ENCODE data around the gene KBTBD6. TPM values are rescaled to one million over a fixed set of nuclear protein-coding genes. Genes with fewer than 3 reads are reported as not detected.
"Not testable (repeated sequence)": the region's sequence is repeated elsewhere in the genome, so short reads cannot be mapped to it uniquely, and the experiment has no call there.

KBTBD6 gene
- total RNA-seq: 1 to 10 TPM; 1.9 to 4.4 (median 3.8) TPM
- polyA plus RNA-seq: 1 to 10 TPM; 1.8 to 3.6 TPM

GRCh38 chr13:41132512-41133152 lies at the start of gene KBTBD6:
Gene KBTBD6, minus strand, starts transcription at chr13:41132802. Its CDS starts 291 bp downstream, at chr13:41132511.
- WGBS, 2 donors: 0% methylated on average over 45 of the region's 45 CpGs
- FAIRE-seq: peak; percentile 92
- Histone ChIP-seq H3K27ac (peak within 1 kb of the TSS; percentile 18 to 79 (median 56)), H3K36me3 (no peaks in the 10 kb centered on the region), H3K9me3 (no peaks in the 10 kb centered on the region), H3K4me1 (peaks cover 8 to 20% (median 15%) of the 10 kb centered on the region in 3 donors), H3K27me3 (no peaks in the 10 kb centered on the region), H3K4me3 (peak within 1 kb of the TSS; percentile 42 to 81 (median 65))
- TF ChIP-seq, protein P1, sequence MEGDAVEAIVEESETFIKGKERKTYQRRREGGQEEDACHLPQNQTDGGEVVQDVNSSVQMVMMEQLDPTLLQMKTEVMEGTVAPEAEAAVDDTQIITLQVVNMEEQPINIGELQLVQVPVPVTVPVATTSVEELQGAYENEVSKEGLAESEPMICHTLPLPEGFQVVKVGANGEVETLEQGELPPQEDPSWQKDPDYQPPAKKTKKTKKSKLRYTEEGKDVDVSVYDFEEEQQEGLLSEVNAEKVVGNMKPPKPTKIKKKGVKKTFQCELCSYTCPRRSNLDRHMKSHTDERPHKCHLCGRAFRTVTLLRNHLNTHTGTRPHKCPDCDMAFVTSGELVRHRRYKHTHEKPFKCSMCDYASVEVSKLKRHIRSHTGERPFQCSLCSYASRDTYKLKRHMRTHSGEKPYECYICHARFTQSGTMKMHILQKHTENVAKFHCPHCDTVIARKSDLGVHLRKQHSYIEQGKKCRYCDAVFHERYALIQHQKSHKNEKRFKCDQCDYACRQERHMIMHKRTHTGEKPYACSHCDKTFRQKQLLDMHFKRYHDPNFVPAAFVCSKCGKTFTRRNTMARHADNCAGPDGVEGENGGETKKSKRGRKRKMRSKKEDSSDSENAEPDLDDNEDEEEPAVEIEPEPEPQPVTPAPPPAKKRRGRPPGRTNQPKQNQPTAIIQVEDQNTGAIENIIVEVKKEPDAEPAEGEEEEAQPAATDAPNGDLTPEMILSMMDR (IDR thresholded peaks at IDR 0.05): no peak
- intact Hi-C loops (cut with DNase I): no loop called here
- peak; percentile 98 to 99 (median 98) for ATAC-seq
- DNase-seq: peak; percentile 92 to 97 (median 95)

DNA sequence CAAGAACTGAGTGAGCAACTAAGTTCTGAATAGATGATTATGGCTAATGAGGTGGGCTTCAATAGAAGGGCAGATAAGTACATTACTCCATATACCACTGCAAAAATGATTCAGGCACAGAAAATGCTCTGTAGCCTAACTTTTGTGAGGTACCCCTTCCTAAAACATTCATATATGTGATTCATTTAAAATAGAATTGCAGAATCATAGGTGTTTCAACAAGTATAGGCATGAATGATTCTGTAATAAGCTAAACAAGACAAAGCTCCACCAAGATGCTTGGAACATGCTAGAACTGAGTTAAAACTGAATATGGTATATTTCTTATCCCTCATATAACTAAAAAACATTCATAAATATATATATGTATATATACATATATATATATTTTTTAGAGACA lies 49.6 kb upstream of the KBTBD6 start:
- no peak overlapping the region for H3K4me3 ChIP-seq
- no peaks in the 10 kb centered on the region for H3K9me3 ChIP-seq
- no peak overlapping the region for H3K27ac ChIP-seq
- H3K4me1 ChIP-seq: no peaks in the 10 kb centered on the region
- DNase-seq (no peak), ATAC-seq (no peak), FAIRE-seq (no peak)
- TF ChIP-seq, protein P1 (IDR thresholded peaks at IDR 0.05): no peak
- intact Hi-C loops (cut with DNase I): no loop called here
- H3K27me3 ChIP-seq: no peaks in the 10 kb centered on the region
- no peaks in the 10 kb centered on the region for H3K36me3 ChIP-seq

DNA sequence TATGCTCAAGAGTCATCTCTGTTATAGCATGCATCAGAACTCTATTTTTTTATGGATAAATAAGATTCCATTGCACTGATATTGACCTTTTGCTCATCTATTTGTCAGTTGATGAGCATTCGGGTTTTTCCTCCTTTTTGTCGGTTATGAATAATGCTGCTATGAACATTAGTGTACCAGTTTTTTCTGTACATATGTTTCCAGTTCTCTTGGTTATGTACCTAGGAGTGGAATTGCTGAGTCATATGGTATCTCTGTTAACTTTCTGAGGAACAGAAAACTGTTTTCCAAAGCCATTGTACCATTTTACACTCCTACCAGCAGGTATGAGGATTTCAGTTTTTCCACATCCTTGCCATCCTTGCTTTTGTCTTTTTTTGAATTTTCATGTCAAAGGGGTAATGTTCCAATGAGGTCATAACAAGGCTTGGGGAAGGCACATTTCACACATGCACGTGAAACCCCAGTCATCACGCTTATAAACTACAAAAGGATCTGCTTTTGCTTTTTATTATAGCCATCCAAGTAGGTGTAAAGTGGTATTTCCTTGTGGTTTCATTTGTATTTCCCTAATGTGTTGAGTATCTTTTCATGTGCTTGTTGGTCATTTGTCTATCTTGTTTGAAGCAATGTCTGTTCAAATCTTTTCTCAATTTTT lies 47.1 kb upstream of the KBTBD6 start:
- TF ChIP-seq, protein P1 (IDR thresholded peaks at IDR 0.05): no peak
- no peak for ATAC-seq
- no peak for DNase-seq
- intact Hi-C loops (cut with DNase I): no loop called here
- H3K9me3 ChIP-seq: no peaks in the 10 kb centered on the region
- H3K27ac ChIP-seq: no peak overlapping the region
- 89 to 94% methylated on average over 4 of the region's 4 CpGs for WGBS, 2 donors
- H3K36me3 ChIP-seq: no peaks in the 10 kb centered on the region
- H3K27me3 ChIP-seq: no peaks in the 10 kb centered on the region
- no peak for FAIRE-seq
- no peak overlapping the region for H3K4me3 ChIP-seq
- H3K4me1 ChIP-seq: no peaks in the 10 kb centered on the region

DNA sequence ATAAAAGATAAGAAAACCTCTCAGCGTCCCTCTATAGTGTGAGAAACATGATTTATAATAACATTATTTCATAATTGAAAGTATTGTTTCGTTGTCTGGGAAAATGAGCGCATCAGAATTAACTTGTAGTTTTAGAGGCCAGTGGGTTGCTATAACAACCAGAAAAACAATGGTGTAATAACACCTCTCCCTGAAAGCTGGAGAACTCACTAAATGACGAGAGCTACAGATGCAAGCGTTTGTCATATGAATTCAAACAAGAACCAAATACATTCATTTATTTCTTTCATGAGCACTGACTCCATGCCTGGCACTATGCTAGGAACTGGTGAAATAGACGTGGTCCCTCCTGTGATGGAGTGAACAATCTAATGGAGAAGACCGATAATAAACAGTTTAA lies 45.4 kb upstream of the KBTBD6 start:
- Histone ChIP-seq H3K4me1 (no peaks in the 10 kb centered on the region), H3K4me3 (no peak overlapping the region), H3K36me3 (no peaks in the 10 kb centered on the region), H3K9me3 (no peaks in the 10 kb centered on the region), H3K27ac (no peak overlapping the region), H3K27me3 (no peaks in the 10 kb centered on the region)
- TF ChIP-seq, protein P1 (IDR thresholded peaks at IDR 0.05): no peak
- intact Hi-C loops (cut with DNase I): no loop called here
- DNase-seq (no peak), ATAC-seq (no peak), FAIRE-seq (no peak)
- WGBS, 2 donors: 83 to 86% methylated on average over 7 of the region's 7 CpGs

- H3K9me3 ChIP-seq: no peaks in the 10 kb centered on the region
- TF ChIP-seq, protein P1 (IDR thresholded peaks at IDR 0.05): no peak
- ATAC-seq (no peak), DNase-seq (no peak), FAIRE-seq (no peak)
- H3K27me3 ChIP-seq: no peaks in the 10 kb centered on the region
- 25 to 32% methylated on average over 2 of the region's 2 CpGs for WGBS, 2 donors
- no peaks in the 10 kb centered on the region for H3K36me3 ChIP-seq
- intact Hi-C loops (cut with DNase I): no loop called here
- H3K27ac ChIP-seq: no peak overlapping the region
- H3K4me1 ChIP-seq: no peaks in the 10 kb centered on the region
- no peak overlapping the region for H3K4me3 ChIP-seq
Observed at GRCh38 chr13:41177616-41178015, 45.0 kb upstream of the KBTBD6 start.

- H3K4me3 ChIP-seq; H3K27ac ChIP-seq; DNase-seq; intact Hi-C loops (cut with DNase I); H3K9me3 ChIP-seq; H3K27me3 ChIP-seq; ATAC-seq; FAIRE-seq; H3K36me3 ChIP-seq; H3K4me1 ChIP-seq: not testable (repeated sequence)
- WGBS, 2 donors: 94 to 96% methylated on average over 7 to 8 of the region's 8 CpGs
Observed at GRCh38 chr13:41175576-41175975, 43.0 kb upstream of the KBTBD6 start.

Data from pancreas (tissue), 10 donors.